GM21447 (cell line): ENCODE measurements around the gene RALGPS1.

Experiments
- ATAC-seq: cut with Tn5 transposase; IDR thresholded peaks from one replicate; pipeline ENCODE4 v1.9.1; 2021; ENCODE audit not compliant: unreplicated experiment

The RALGPS1 gene

GRCh38 chr9:127215268-127216209 lies 301.0 kb downstream of the RALGPS1 start:
- ATAC-seq: no peak

- no peak for ATAC-seq
Measured at GRCh38 chr9:127216210-127216887, 301.8 kb downstream of the RALGPS1 start.

- ATAC-seq: no peak
Measured at GRCh38 chr9:127216888-127217217, 302.3 kb downstream of the RALGPS1 start.

GRCh38 chr9:127218818-127219217 lies 304.2 kb downstream of the RALGPS1 start:
- no peak for ATAC-seq

- no peak for ATAC-seq
Measured at GRCh38 chr9:127219520-127219919, 304.9 kb downstream of the RALGPS1 start.

GRCh38 chr9:127221695-127222094 lies 307.1 kb downstream of the RALGPS1 start:
- ATAC-seq: no peak

GRCh38 chr9:127222388-127223095 lies 308.0 kb downstream of the RALGPS1 start:
- no peak for ATAC-seq

- no peak for ATAC-seq
Measured at GRCh38 chr9:127223266-127223665, 308.7 kb downstream of the RALGPS1 start.

- no peak for ATAC-seq
Measured at GRCh38 chr9:127223810-127224177, 309.2 kb downstream of the RALGPS1 start.

- peak; percentile 61 for ATAC-seq
Measured at GRCh38 chr9:127224178-127224882, 309.7 kb downstream of the RALGPS1 start.

GRCh38 chr9:127224883-127225739 lies 310.5 kb downstream of the RALGPS1 start:
- peak; percentile 45 for ATAC-seq

GRCh38 chr9:127225801-127226625 lies 311.4 kb downstream of the RALGPS1 start:
- no peak for ATAC-seq

- ATAC-seq: no peak
Measured at GRCh38 chr9:127229691-127230417, 315.3 kb downstream of the RALGPS1 start.

GRCh38 chr9:127231666-127232065 lies 317.1 kb downstream of the RALGPS1 start:
- ATAC-seq: no peak

- ATAC-seq: no peak
Measured at GRCh38 chr9:127232833-127233549, 318.4 kb downstream of the RALGPS1 start.

GRCh38 chr9:127233550-127233949 lies 319.0 kb downstream of the RALGPS1 start:
- no peak for ATAC-seq

- no peak for ATAC-seq
Measured at GRCh38 chr9:127233989-127234388, 319.4 kb downstream of the RALGPS1 start.

GRCh38 chr9:127237801-127238200 lies 323.2 kb downstream of the RALGPS1 start:
- ATAC-seq: no peak
